Prostate gland (tissue), 2 donors: Measurements from ENCODE around the gene ANKRD37. TPM values are rescaled to one million over a fixed set of nuclear protein-coding genes. Genes with fewer than 3 reads are reported as not detected.

Experiments used
- DNase-seq: peaks from one replicate; pipeline ENCODE4 v3.0.0-alpha.2; 2019; ENCODE audit warnings: low spot score
- H3K27ac ChIP-seq, 2 donors: fragments of 200-600 bp; sonication (generic); 2 replicates each; pipeline ENCODE4 v1.5.1; 2017 to 2019
- H3K27me3 ChIP-seq: fragments of 200-600 bp; sonication (generic); replicated peaks from 2 replicates; pipeline ENCODE4 v1.5.1; 2019; ENCODE audit not compliant: insufficient read depth
- H3K36me3 ChIP-seq, 2 donors: fragments of 200-600 bp; sonication (generic); 1 replicate in 1 of 2; 2 replicates in 1 of 2; pipeline versions ENCODE4 v1.5.1 to v1.8.1; 2017 to 2019
- H3K4me1 ChIP-seq: fragments of 200-600 bp; sonication (generic); replicated peaks from 2 replicates; pipeline ENCODE4 v1.5.1; 2019
- H3K4me3 ChIP-seq, 2 donors: fragments of 200-600 bp; sonication (generic); 2 replicates each; pipeline ENCODE4 v1.5.1; 2017 to 2019
- H3K9me3 ChIP-seq: fragments of 200-600 bp; sonication (generic); 2 replicates; pipeline ENCODE4 v1.5.1; 2017
- CTCF ChIP-seq, 4 experiments: fragments of 200-600 bp in 2 of 4; fragments of 450-650 bp in 2 of 4; sonication (generic) in 2 of 4; IDR thresholded peaks; 1 replicate in 3 of 4; 2 replicates in 1 of 4; pipeline ENCODE4 v1.5.1; 2016 to 2019; ENCODE audit warnings: antibody characterized with exemption in 4 of 4, mild to moderate bottlenecking in 2 of 4, moderate library complexity in 2 of 4
- POLR2A ChIP-seq: fragments of 450-650 bp; IDR thresholded peaks from one replicate; pipeline ENCODE4 v1.6.1; 2016; ENCODE audit warnings: antibody characterized with exemption, mild to moderate bottlenecking
- POLR2AphosphoS5 ChIP-seq: sonication (generic); formaldehyde crosslinking; IDR thresholded peaks from one replicate; pipeline ENCODE4 v1.6.1; 2017; ENCODE audit warnings: antibody characterized with exemption
- WGBS: methylation state at CpG from one replicate; pipeline ENCODE4 v1.1.5; 2018; 5-methylcytosine and 5-hydroxymethylcytosine counted together
- intact Hi-C: fragments of 100-400 bp; cut with DNase I; formaldehyde crosslinking; loops from one replicate; pipeline ENCODE4 v1.14.2; 2022
- total RNA-seq, 2 donors: library from RNA; depleted of rRNA; stranded (reverse); fragments of >200 nt; gene quantifications; one replicate each; pipeline ENCODE4 v1.1.0, GENCODE V29; 2016

The ANKRD37 gene
- total RNA-seq, 2 donors from 2014 or later, result 17.7 to 19.0 TPM

- WGBS, result 95% methylated on average over 2 of the region's 2 CpGs
- no peaks in the 10 kb centered on the region for H3K36me3 ChIP-seq
- intact Hi-C loops, result no loop called here
Observed at GRCh38 chr4:185352741-185353140, 43.9 kb upstream of the ANKRD37 start.

GRCh38 chr4:185357211-185357610 is 39.4 kb upstream of the ANKRD37 start:
- no peaks in the 10 kb centered on the region for H3K4me1 ChIP-seq
- 75% methylated on average over 5 of the region's 5 CpGs for WGBS
- H3K9me3 ChIP-seq, result no peaks in the 10 kb centered on the region
- no peaks in the 10 kb centered on the region for H3K27me3 ChIP-seq
- intact Hi-C loops, result no loop called here
- H3K27ac ChIP-seq, result peak overlapping the region in 1 of 2 donors; percentile 48
- no peak for TF ChIP-seq CTCF (IDR thresholded peaks at IDR 0.05)
- no peak for TF ChIP-seq POLR2A
- no peak for TF ChIP-seq POLR2AphosphoS5
- H3K4me3 ChIP-seq, result no peak overlapping the region
- no peak for DNase-seq
- H3K36me3 ChIP-seq, result peaks cover 0 to 3% of the 10 kb centered on the region in 2 donors

More at GRCh38 chr4:185352741-185353140, 43.9 kb upstream of the ANKRD37 start:
- DNase-seq, result no peak
- Histone ChIP-seq H3K27me3 (no peaks in the 10 kb centered on the region), H3K27ac (peak overlapping the region in 1 of 2 donors; percentile 28), H3K4me1 (no peaks in the 10 kb centered on the region), H3K4me3 (no peak overlapping the region), H3K9me3 (no peaks in the 10 kb centered on the region)
- TF ChIP-seq CTCF (IDR thresholded peaks at IDR 0.05) (no peak), POLR2AphosphoS5 (no peak), POLR2A (no peak)

GRCh38 chr4:185357733-185358440 is 38.8 kb upstream of the ANKRD37 start:
- no peak for TF ChIP-seq POLR2AphosphoS5
- TF ChIP-seq CTCF (IDR thresholded peaks at IDR 0.05), result no peak
- no peak for TF ChIP-seq POLR2A
- no peak for DNase-seq
- peak overlapping the region in 1 of 2 donors; percentile 48 for H3K27ac ChIP-seq
- H3K9me3 ChIP-seq, result no peaks in the 10 kb centered on the region
- H3K4me1 ChIP-seq, result no peaks in the 10 kb centered on the region
- intact Hi-C loops, result no loop called here
- WGBS, result 83% methylated on average over 7 of the region's 7 CpGs
- H3K36me3 ChIP-seq, result peaks cover 0 to 6% of the 10 kb centered on the region in 2 donors
- H3K4me3 ChIP-seq, result no peak overlapping the region
- no peaks in the 10 kb centered on the region for H3K27me3 ChIP-seq

GRCh38 chr4:185358514-185358913 is 38.1 kb upstream of the ANKRD37 start:
- DNase-seq, result no peak
- Histone ChIP-seq H3K27me3 (no peaks in the 10 kb centered on the region), H3K27ac (no peak overlapping the region), H3K4me3 (no peak overlapping the region), H3K9me3 (no peaks in the 10 kb centered on the region), H3K4me1 (no peaks in the 10 kb centered on the region), H3K36me3 (peaks cover 0 to 6% of the 10 kb centered on the region in 2 donors)
- WGBS, result 58% methylated on average over 4 of the region's 4 CpGs
- intact Hi-C loops, result no loop called here
- no peak for TF ChIP-seq POLR2A
- TF ChIP-seq POLR2AphosphoS5, result no peak
- TF ChIP-seq CTCF (IDR thresholded peaks at IDR 0.05), result no peak

GRCh38 chr4:185358959-185359358 is 37.7 kb upstream of the ANKRD37 start:
- TF ChIP-seq CTCF (IDR thresholded peaks at IDR 0.05) (no peak), POLR2A (no peak), POLR2AphosphoS5 (peak; percentile 54)
- Histone ChIP-seq H3K36me3 (peaks cover 0 to 6% of the 10 kb centered on the region in 2 donors), H3K9me3 (no peaks in the 10 kb centered on the region), H3K27me3 (no peaks in the 10 kb centered on the region), H3K4me3 (no peak overlapping the region), H3K27ac (peak overlapping the region in 1 of 2 donors; percentile 54), H3K4me1 (no peaks in the 10 kb centered on the region)
- intact Hi-C loops, result no loop called here
- 56% methylated on average over 4 of the region's 4 CpGs for WGBS
- DNase-seq, result peak; percentile 27
